ENCODE results near the gene PSORS1C2.
"Not testable (repeated sequence)": the region's sequence is repeated elsewhere in the genome, so short reads cannot be mapped to it uniquely, and the experiment has no call there.

The PSORS1C2 gene

GRCh38 chr6:31165986-31166385 is 27.1 kb upstream of the PSORS1C2 start:
- H3K36me3 ChIP-seq (ENCODE audit: control insufficient read depth, insufficient read depth, low read length): no peaks in the 10 kb centered on the region
- H3K9ac ChIP-seq: no peak overlapping the region
- H3K4me3 ChIP-seq (ENCODE audit: low read depth, low read length): no peak overlapping the region
- no peaks in the 10 kb centered on the region for H3K79me2 ChIP-seq
- peaks cover 4% of the 10 kb centered on the region for H3K4me1 ChIP-seq
- H3K27me3 ChIP-seq (ENCODE audit: control insufficient read depth, insufficient read depth, low read length): no peaks in the 10 kb centered on the region
- no peaks in the 10 kb centered on the region for H3K9me3 ChIP-seq (ENCODE audit: control insufficient read depth, low read length)
- H2AFZ ChIP-seq: no peak overlapping the region
- no peak overlapping the region for H3K4me2 ChIP-seq (ENCODE audit: low read length)
- no peak overlapping the region for H3K27ac ChIP-seq
- no peak for TF ChIP-seq CTCF (IDR thresholded peaks at IDR 0.05)

GRCh38 chr6:31165064-31165832 is 26.4 kb upstream of the PSORS1C2 start:
- H3K4me2 ChIP-seq (ENCODE audit: low read length); H2AFZ ChIP-seq; H3K27me3 ChIP-seq (ENCODE audit: control insufficient read depth, insufficient read depth, low read length); H3K4me3 ChIP-seq (ENCODE audit: low read depth, low read length); H3K4me1 ChIP-seq; H3K9me3 ChIP-seq (ENCODE audit: control insufficient read depth, low read length); H3K9ac ChIP-seq; H3K36me3 ChIP-seq (ENCODE audit: control insufficient read depth, insufficient read depth, low read length); H3K79me2 ChIP-seq; H3K27ac ChIP-seq: not testable (repeated sequence)

GRCh38 chr6:31164475-31165063 is 25.7 kb upstream of the PSORS1C2 start:
- not testable (repeated sequence) for H3K4me1 ChIP-seq; H3K9ac ChIP-seq; H3K36me3 ChIP-seq (ENCODE audit: control insufficient read depth, insufficient read depth, low read length); H3K79me2 ChIP-seq; H3K27ac ChIP-seq; H2AFZ ChIP-seq; H3K4me3 ChIP-seq (ENCODE audit: low read depth, low read length); H3K27me3 ChIP-seq (ENCODE audit: control insufficient read depth, insufficient read depth, low read length); H3K9me3 ChIP-seq (ENCODE audit: control insufficient read depth, low read length); H3K4me2 ChIP-seq (ENCODE audit: low read length)

- TF ChIP-seq CTCF (IDR thresholded peaks at IDR 0.05): no peak
- H3K9me3 ChIP-seq (ENCODE audit: control insufficient read depth, low read length): no peaks in the 10 kb centered on the region
Measured at GRCh38 chr6:31163922-31164321, 25.1 kb upstream of the PSORS1C2 start.

GRCh38 chr6:31162463-31163165 is 23.7 kb upstream of the PSORS1C2 start:
- Histone ChIP-seq H3K4me1 (peaks cover 4% of the 10 kb centered on the region), H3K27ac (no peak overlapping the region), H3K27me3 (ENCODE audit: control insufficient read depth, insufficient read depth, low read length) (no peaks in the 10 kb centered on the region), H3K4me2 (ENCODE audit: low read length) (no peak overlapping the region), H3K36me3 (ENCODE audit: control insufficient read depth, insufficient read depth, low read length) (no peaks in the 10 kb centered on the region), H3K79me2 (no peaks in the 10 kb centered on the region), H2AFZ (no peak overlapping the region), H3K4me3 (ENCODE audit: low read depth, low read length) (no peak overlapping the region), H3K9me3 (ENCODE audit: control insufficient read depth, low read length) (no peaks in the 10 kb centered on the region), H3K9ac (no peak overlapping the region)
- TF ChIP-seq CTCF (IDR thresholded peaks at IDR 0.05): no peak

More at GRCh38 chr6:31163922-31164321, 25.1 kb upstream of the PSORS1C2 start:
- no peak overlapping the region for H2AFZ ChIP-seq
- no peak overlapping the region for H3K4me2 ChIP-seq (ENCODE audit: low read length)
- no peaks in the 10 kb centered on the region for H3K79me2 ChIP-seq
- no peak overlapping the region for H3K9ac ChIP-seq
- no peaks in the 10 kb centered on the region for H3K36me3 ChIP-seq (ENCODE audit: control insufficient read depth, insufficient read depth, low read length)
- no peaks in the 10 kb centered on the region for H3K27me3 ChIP-seq (ENCODE audit: control insufficient read depth, insufficient read depth, low read length)
- H3K4me1 ChIP-seq: peaks cover 4% of the 10 kb centered on the region
- no peak overlapping the region for H3K4me3 ChIP-seq (ENCODE audit: low read depth, low read length)
- H3K27ac ChIP-seq: no peak overlapping the region

Data from parathyroid adenoma (tissue), 2 donors.